HG03103 (cell line): ENCODE data around the gene HGF.
"Not testable (repeated sequence)": the region's sequence is repeated elsewhere in the genome, so short reads cannot be mapped to it uniquely, and the experiment has no call there.

Source experiments
- ATAC-seq: cut with Tn5 transposase; IDR thresholded peaks from one replicate; pipeline ENCODE4 v1.9.1; 2021; ENCODE audit warnings: low read depth; ENCODE audit not compliant: unreplicated experiment

The HGF gene

DNA sequence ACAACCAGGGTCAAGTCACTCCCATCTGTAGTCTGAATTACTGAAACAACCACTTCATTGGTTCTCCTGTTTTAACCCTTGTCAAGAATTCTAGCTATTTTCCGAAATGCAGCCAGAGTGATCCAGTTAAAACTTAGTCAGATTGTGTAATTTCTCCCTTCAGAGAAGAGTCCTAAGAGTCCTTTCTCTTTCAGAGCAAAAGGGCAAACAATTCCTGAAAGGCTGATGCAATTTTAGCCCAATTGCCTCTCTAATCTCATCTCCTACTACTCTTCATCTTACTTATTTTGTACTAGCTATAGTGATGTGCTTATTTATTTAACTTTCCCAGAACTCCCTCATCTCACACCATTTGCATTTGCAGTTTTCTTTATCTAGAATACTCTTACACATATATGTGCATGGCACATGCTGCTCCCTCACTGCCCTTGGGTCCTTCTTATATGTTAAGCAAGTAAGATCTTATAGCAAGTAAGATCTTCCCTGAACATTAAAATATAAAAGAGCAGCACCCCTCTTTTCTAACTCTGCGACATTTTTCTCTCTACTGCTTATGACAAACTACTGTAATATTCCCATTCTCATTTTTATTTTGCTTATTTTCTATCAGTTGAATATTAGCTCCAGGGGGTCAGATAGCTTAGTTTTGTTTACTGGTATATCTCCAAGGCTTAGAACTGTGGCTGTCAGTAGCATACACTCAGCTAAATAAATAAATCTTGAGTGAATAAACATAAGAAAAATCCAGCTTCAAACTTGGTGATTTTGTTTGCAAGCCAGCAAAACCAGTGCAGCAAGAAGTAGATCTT, 44.6 kb downstream of the HGF start:
- ATAC-seq = no peak

DNA sequence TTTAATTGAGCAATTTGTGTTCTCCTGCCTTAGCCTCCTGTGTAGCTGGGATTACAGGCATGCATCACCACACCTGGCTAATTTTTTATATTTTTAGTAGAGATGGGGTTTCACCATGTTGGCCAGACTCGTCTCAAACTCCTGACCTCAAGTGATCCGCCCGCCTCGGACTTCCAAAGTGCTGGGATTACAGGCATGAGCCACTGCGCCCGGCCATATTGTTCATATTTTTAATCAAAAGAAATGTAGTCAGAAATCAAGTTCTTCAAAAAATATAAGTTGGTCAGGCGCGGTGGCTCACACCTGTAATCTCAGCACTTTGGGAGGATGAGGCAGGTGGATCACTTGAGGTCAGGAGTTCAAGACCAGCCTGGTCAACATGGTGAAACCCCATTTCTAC, 47.6 kb downstream of the HGF start:
- not testable (repeated sequence) for ATAC-seq

DNA sequence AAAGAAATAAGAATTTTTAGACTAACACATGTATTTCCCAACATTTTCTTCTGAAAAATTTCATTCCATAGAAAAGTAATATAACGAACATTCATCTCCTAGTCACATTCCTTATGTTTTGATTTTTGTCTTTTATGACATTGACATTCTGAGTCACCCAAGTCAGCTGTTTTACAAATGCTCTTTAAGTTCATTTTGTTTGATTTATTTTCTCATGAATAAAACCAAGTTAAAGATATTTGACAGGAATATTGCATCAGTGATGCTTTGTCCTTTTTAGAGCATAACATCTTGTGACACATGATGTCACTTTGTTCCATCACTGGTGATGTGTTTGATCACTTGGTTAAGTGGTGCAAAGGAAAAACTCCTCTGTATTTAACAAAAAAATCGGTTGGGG, 48.4 kb downstream of the HGF start:
- no peak for ATAC-seq

DNA sequence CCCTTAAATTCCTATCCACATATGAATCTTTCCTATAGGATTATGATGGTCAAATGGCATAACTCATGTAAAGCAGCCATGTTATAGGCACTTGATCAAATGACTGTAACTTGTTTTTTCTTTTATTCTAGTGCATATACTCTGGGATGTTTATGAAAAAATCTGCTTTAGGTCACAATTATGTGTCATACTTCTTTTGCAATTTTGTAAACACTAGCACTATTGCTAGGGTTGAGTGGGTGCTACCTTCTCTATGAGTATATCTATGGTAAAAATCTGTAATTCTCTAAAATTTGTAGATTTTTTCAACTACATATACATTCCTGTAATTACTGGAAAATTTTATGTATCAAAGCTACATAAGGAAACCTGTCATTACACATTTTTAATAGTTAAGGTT, 50.0 kb downstream of the HGF start:
- ATAC-seq = no peak

DNA sequence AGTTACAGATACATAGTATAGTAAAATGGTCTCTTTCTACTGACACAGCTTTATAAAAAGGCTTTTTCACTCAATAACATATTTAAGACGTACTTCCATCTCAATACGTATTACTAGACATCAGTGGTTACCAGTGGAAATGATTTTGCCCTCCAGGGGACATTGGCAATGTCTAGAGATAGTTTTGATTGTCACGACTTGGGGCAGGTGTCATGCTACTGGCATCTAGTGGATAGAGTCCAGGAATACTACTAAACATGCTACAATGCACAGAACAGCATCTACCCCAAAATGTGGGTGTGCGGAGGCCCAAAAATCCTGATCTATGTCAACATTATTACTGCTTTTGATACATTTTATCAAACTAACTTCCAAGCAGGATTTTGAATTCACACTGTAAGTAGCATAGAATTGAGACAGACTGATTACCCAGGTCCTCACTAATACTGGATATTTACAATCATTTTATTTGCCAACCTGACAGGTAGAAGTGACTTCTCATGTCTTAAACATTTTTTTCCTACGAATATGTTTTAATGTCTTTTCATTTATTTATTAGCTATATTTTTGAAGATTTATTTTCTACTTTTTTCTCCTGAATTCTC, 53.8 kb downstream of the HGF start:
- ATAC-seq = no peak

DNA sequence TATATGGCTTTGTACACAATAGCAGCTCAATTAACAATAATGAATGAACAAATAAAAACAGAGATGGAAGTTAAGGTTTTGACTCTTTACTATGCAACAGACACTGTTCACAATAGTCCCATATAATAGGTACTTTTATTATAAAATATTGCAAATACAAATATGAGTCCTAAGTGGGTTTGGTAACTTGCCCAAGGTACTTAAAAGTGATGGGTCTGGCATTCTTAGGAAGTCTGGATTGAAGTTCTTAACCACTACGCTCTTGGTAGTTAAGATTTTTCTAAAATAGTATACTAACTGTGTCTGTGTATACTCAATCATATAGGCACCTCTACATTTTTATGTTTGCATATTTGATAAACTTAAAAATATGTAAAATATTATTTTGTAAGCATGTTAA, 55.5 kb downstream of the HGF start:
- no peak for ATAC-seq

DNA sequence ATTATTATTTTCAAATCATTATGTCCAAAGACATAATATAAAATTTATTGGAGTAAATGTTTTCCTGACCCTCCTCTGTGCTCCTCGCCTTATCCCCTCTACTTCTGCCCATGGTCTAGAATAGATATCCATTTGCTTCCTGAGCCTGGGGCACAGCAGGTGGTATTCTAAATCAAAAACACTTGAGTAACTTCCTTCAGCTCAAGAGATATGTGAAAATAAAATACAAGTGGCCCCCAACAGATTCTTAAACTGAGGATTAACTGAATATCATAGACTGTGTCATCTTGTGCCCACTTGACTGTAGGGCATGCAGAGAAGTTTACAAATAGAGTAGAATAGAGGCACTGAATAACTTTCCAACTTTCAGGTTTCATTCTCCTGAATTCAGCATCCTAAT, 59.1 kb downstream of the HGF start:
- ATAC-seq = no peak

DNA sequence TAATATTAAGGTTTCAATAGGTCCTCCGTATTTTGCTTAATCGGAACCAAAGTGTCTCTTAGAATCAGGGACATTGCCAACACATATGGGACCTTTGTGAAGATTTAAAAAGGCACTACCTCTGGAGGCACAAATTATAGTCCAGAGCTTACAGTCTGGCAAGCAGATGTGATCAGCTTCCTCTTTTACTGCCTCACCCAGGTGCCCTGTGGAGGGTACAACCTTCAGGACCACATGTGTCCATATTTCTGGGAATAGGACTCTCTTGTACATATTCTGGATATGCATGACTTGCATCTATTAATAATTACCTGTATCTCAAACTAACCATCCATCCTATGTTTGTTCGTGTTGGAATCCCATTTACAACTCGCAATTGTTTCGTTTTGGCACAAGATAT, 60.0 kb downstream of the HGF start:
- no peak for ATAC-seq

DNA sequence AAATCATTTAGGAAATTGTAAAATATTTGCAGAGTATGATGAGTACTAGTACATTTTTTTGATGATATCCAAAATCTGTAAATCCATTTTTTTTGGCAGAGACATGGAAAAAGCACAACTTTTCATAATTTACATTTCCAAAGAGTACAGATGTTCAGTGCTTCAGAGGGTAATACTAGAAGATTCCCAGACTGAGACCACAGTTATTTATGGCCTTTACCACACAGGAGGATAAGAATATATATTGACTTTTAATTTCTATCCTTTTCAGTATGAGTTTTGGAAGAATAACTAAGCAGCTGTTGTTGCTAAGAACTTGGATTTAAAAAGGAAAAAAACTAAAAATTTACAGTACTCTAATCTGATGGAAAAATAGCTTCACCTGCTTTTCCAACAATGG, 61.9 kb downstream of the HGF start:
- no peak for ATAC-seq

DNA sequence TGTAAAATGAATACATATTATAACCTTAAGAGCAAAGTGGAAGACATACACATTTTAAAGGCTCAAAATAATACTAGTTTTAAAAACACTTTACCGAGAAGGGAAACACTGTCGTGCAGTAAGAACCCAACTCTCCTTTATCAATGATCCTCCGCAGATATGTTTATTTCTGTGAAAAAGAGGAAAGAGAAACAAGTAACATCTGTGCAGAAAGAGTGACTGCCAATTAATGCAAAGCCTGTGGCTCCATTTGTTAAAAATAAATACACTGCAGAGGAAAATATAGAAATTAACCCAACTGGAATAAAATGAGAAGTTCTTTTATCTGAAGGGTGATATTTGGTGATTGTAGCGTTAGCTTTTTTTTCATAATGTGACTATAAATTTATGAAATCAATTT, 62.7 kb downstream of the HGF start:
- ATAC-seq = no peak

DNA sequence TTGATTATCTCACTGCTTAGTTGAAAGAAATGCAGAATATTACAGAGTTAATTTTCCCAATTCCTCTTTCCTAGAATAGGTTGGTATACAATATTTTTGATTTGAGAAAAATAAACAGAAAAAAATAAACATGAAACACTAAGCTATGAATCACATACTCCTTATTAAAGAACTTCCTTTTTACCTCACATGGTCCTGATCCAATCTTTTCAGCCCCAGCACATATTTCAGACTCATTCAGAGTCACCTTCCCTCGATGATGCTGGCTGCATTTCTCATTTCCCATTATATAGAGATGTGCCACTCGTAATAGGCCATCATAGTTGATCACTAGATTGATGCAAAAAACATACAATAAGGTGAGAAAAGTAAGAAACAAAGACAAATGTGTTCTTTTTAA, 64.6 kb downstream of the HGF start:
- no peak for ATAC-seq

DNA sequence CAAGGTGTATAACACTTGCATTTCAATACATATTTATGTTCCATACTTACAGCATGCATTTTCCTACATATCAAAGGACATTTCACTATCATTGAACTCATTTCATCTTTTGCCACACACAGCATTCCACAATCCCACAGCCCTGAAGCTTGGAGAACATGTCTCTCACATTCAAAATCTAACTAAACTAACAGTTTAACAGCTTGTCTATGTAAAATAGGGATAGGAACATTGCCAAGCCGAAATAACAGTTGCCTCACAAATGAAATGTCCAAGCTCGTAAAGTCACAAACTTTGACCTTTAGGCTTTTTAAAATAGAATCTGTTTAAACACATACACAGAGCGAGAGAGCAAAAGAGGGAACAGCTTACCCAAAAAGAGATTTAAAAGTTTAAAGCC, 65.3 kb downstream of the HGF start:
- ATAC-seq = no peak

DNA sequence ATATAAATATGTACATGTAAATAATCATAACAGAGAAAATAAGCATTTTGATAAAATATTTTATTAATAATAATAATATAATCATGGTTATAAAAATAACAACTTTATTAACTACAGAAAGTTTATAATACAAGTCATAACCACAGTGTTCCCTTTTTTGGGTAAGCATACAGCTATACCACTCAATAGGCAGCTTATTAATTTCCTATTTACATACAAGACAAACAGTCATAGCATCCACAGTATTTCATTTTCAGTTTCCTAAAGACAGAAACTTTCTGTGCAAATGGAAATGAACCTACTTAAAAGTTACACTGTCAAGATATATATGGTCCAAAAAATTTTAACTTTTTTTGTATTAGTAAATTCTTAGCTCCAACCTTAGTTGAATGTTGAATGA, 70.9 kb downstream of the HGF start:
- ATAC-seq = no peak

DNA sequence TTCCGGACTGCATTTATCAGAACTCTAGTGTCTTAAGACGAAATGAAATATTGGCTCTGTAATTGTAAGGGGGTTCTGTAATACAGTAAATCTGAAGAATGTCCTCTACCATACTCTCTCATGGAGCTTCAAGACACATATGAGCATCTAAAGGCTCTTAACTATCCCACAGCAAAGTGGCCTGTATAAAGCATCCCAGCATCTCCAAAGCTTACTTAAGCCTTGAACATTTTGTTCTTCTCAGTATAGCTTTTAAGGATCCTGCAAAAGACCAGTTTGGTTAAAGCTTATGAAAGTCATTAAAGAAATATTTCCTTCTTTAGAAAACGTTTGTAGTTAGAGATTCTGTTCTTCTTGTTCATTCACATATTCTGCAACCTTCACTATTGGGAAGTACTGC, 75.1 kb downstream of the HGF start:
- ATAC-seq = no peak

DNA sequence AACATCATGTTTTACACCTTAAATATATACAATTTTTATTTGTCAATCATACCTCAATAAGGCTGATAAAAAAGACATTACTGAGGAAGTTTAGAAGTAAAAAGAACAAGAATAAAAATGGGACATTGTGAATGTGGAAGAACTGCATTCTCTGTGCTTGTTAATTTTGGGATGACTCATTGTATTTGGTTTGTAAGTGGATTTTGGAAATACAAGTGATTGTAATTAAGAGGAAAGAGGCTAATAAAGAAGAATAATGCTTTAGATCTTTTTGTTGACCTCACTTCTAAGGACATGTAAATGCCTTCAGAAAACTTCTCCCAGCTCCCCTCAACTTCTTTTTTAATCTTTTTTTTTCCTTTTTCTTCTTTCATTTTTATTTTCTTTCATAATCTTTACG, 76.0 kb downstream of the HGF start:
- no peak for ATAC-seq

DNA sequence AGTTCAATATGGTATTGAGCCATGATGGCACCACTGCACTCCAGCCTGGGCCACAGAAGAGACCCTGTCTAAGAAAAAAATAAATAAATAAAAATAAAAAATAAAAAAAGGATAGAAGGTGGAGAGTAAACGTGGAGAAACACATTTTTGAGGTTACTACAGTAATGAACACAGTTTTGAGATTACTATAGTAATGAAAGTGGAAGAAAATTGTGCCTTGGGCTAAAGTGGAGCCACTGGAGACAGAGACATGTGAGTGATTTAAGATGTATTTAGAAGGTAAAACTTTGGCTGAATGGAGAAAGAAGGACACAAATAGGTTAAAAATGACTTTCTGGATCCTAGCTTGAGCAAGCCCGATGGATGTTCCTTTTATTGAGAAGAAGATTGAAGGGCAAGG, 76.8 kb downstream of the HGF start:
- no peak for ATAC-seq

DNA sequence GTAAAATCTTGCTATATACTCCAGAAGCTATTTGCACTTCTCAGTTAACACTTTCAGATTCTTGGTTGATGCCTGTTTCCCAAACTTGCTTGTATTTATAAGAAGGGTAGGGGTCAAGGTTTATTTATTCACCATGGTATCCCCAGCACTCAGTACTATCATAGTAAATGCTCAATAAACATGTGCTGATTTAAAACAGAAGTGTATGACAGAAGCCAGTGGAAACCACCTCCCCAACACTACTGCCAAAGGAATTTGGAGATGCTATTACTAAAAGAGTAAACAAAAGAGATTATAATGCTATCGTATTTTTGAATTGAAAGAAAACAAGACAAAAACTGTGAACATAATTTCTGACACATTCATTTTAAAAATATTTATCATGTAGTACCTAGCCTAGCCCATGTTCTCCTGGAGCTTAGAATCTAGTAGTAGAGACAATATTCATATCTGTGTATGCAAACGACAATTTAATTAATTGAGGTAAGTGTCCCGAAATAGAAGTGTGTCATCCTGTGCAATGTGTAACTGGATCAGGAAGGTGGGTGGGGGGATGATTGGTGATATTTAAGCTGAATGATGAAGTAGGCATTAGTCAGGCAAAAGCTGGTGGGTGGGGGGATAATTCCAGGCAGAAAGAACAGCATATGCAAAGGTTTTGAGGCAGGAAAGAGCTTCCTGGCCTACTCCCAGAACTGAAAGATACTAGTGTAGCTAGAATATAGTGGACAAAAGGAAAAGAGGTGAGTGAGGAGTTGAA, 77.5 kb downstream of the HGF start:
- no peak for ATAC-seq

DNA sequence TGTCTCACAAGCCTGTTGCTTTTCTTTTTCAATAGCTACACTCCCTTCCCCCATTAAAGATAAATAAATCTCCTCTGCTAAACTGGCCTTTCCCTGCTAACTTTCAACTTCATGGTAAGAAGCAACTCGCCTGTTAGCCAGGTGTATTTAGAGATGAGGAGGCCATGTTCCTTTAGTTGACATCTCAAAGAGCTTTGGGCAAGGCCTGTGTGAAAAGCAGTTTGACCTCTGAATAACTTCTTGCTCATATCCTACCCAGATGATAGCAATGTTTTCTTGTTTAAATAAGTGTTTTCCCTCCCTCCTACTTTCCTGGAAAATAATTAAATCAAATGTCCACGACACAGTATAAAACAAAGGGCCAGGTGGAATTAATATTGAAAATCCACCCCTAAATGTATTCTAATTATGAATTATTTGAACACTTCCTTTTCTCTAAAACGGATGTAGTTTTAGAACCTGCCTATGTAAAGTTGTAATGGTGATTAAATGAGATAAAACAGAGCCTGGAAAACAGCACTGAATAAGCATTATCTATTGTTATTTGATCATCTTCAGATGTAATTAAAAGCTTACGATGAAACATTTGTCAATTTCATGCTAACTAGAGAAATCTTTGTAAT, 78.5 kb downstream of the HGF start:
- ATAC-seq = no peak

DNA sequence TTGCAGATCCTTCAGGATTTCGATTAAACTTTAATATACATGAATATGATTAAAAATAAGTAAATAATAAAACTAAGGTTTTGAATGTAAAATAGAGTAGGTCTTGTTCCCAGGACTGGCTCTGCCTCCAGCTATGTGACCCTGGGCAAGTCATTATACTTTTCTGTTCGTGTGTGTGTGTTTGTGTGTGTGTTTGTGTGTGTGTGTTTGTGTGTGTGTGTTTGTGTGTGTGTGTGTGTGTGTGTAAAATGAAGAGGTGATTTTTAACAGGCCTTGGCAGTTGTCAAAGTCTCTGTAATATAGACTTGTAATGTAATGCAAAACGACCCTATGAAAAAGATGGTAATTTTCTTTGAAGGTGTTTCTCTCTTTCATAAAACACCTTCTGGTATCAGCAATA, 79.2 kb downstream of the HGF start:
- ATAC-seq = no peak

DNA sequence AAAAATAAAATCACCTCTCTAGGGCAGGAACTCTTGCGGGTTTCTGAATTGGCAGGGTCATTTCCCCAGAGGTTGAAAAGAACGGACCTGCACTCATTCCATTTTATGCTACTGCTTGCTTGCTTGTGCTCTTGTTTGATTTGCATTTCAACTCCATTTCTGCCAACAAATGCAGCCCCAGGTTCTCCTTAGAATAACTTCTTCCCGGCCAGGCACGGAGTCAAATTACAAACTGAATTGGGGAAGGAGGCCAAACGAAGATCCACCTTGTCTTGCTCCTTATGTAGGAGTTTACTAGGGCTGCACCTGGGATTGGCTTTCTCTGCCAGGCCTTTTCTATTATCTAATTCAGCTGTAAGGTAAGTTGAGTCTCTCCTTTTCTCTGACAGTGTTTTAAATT, 79.6 kb downstream of the HGF start:
- no peak for ATAC-seq

DNA sequence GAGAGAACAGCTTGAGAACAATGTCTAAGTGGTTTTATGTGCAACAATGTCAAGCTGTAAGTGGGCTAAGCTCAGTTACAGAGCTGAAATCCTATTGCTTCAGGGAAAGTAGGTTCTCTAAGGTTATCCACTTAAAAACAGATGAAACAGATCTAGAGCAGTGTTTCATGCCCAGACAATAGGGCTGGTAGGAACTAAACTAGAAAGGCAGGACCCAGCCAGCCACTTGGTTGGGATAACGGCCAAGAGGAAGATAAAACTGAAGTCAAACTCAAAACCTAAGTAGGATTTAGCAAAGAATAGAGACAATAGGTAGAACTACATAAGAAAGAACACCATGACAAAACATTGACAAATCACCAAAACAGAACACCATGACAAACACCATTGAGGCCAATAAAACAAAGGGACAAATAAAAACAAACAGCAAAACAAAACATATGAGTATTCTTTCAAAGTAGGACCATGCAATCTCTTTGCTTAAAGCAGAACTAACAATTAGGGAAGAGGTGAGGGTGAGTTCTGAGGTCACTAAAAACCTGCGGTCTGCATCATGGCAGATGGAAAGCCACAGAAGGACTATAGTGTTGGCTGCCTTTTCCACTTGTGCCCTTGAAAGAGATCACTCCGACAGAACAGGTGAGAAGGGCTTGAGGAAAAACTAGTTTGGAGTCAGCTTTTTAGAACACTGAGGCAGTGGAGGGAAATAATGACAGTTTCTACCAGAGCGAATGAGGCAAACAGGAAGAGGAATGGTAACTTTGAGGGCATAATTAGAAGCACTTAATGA, 81.0 kb downstream of the HGF start:
- no peak for ATAC-seq
